ENCODE measurements around the gene DNER.

- no peak for TF ChIP-seq CTCF (IDR thresholded peaks at IDR 0.05; ENCODE audit: extremely low read depth in 1 of 2, insufficient read depth in 1 of 2, low read depth in 1 of 2, low read length in 2 of 2)
- no peak for TF ChIP-seq EZH2 (IDR thresholded peaks at IDR 0.05; ENCODE audit: borderline replicate concordance, low read depth, low read length, severe bottlenecking)
- TF ChIP-seq MAX (IDR thresholded peaks at IDR 0.05; ENCODE audit: insufficient read depth, insufficient read length): no peak
Observed at GRCh38 chr2:229622495-229623355, 91.6 kb downstream of the DNER start.
